A549 (cell line): Measurements from ENCODE around the gene ZNRF2.

Experiments
- MAFK ChIP-seq: fragments of 450-650 bp; IDR thresholded peaks from 2 replicates; pipeline ENCODE4 v1.6.1; 2014; ENCODE audit not compliant: partially characterized antibody
- POLR2A ChIP-seq: IDR thresholded peaks from 2 replicates; pipeline ENCODE4 v1.6.1; 2012; ENCODE audit warnings: mild to moderate bottlenecking, low read length
- REST ChIP-seq: fragments of 200-600 bp; sonication (generic); IDR thresholded peaks from 2 replicates; pipeline ENCODE4 v1.6.1; 2016; ENCODE audit warnings: antibody characterized with exemption, mild to moderate bottlenecking, moderate library complexity
- USF2 ChIP-seq: fragments of 450-650 bp; IDR thresholded peaks from 2 replicates; pipeline ENCODE4 v1.6.1; 2014; ENCODE audit warnings: antibody characterized with exemption
- TF ChIP-seq, protein P1 (sequence below): fragments of >200 bp; sonication (Bioruptor Twin); formaldehyde crosslinking; IDR thresholded peaks from 3 replicates; pipeline ENCODE4 v1.5.1; 2016

GRCh38 chr7:30302656-30303311, 18.4 kb downstream of the ZNRF2 start:
- TF ChIP-seq, protein P1, sequence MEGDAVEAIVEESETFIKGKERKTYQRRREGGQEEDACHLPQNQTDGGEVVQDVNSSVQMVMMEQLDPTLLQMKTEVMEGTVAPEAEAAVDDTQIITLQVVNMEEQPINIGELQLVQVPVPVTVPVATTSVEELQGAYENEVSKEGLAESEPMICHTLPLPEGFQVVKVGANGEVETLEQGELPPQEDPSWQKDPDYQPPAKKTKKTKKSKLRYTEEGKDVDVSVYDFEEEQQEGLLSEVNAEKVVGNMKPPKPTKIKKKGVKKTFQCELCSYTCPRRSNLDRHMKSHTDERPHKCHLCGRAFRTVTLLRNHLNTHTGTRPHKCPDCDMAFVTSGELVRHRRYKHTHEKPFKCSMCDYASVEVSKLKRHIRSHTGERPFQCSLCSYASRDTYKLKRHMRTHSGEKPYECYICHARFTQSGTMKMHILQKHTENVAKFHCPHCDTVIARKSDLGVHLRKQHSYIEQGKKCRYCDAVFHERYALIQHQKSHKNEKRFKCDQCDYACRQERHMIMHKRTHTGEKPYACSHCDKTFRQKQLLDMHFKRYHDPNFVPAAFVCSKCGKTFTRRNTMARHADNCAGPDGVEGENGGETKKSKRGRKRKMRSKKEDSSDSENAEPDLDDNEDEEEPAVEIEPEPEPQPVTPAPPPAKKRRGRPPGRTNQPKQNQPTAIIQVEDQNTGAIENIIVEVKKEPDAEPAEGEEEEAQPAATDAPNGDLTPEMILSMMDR = no peak
- no peak for TF ChIP-seq MAFK
- no peak for TF ChIP-seq REST
- no peak for TF ChIP-seq POLR2A
- no peak for TF ChIP-seq USF2
